Renal pelvis (tissue), 3 donors: Measurements from ENCODE around the gene CNOT2. TPM values are rescaled to one million over a fixed set of nuclear protein-coding genes. Genes with fewer than 3 reads are reported as not detected.

Experiments used
- polyA plus RNA-seq, 3 donors: library from polyadenylated mRNA; unstranded; fragments of 120-200 nt; gene quantifications; one replicate each; pipeline ENCODE4 v1.2.1, GENCODE V29; 2013; ENCODE audit not compliant: insufficient read length in 3 of 3

CNOT2 gene
- polyA plus RNA-seq, 3 donors = 120 to 132 (median 130) TPM

Other genes with a start within 250 kb of the CNOT2 start
- 10 to 100 TPM; 20.1 to 24.7 (median 22.9) TPM for gene KCNMB4, start 122.9 kb downstream of the CNOT2 start, polyA plus RNA-seq